ENCODE results near the gene ARHGAP10. TPM values are rescaled to one million over a fixed set of nuclear protein-coding genes. Genes with fewer than 3 reads are reported as not detected.

The ARHGAP10 gene
- total and polyA plus RNA-seq, 2 donors from 2014 or later = 13.4 to 20.3 TPM

DNA sequence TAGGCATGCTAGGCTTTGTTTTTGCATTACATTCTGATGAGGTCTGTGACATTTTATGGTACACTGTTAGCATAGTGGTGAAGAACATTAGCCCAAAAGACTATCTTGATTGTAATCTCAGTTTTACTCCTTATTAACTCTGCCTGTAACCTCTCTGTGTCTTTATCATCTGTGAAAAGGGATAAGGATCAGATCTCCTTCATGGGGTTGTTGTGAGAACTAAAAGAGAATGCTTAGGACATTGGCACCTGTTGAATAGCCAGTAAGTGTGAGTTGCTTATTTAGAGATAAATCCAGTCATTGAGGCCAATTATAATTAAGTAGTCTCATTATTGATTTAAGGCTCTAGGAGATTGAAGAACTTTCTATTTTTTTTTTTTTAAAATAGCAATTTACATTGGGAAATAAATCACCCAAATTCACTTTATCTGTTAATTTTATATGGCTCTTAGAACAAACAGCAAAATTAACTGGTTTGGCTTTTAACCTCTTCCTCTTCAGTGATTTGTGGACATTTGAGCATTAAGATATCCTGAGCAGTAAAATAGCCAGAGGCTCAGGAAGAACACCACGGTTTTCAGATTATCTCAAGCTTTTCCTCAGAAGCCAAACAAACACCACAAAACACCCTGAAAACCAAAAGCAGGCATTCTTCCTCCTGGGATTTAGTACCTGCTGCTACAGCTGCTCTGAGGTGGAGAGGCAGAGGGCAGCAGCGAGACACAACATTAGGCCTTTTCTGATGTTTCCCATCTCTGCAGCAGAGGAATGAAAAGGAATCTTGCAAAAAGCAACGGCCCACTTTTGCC is 192.9 kb downstream of the ARHGAP10 start:
- no peaks in the 10 kb centered on the region for H3K27me3 ChIP-seq (ENCODE audit: control insufficient read depth, insufficient read depth, low read length)
- no peak for FAIRE-seq
- intact Hi-C loops (cut with DNase I) = no loop called here
- no peaks in the 10 kb centered on the region for H3K4me1 ChIP-seq (ENCODE audit: control insufficient read depth in 2 of 3, insufficient read depth in 2 of 3, low read depth in 1 of 3, low read length in 3 of 3)
- H3K36me3 ChIP-seq (ENCODE audit: control insufficient read depth in 2 of 3, insufficient read depth in 3 of 3, low read length in 3 of 3) = peaks cover 0 to 6% (median 0%) of the 10 kb centered on the region in 3 donors
- peak in 4 of 5 donors; percentile 54 to 84 (median 78) for DNase-seq
- H3K4me3 ChIP-seq (ENCODE audit: low read length in 3 of 3) = no peak overlapping the region
- H3K9ac ChIP-seq (ENCODE audit: low read length in 3 of 3) = no peak overlapping the region
- no peak overlapping the region for H3K27ac ChIP-seq (ENCODE audit: low read depth in 2 of 2, low read length in 2 of 2)
- no peaks in the 10 kb centered on the region for H3K9me3 ChIP-seq (ENCODE audit: control insufficient read depth in 2 of 3, insufficient read depth in 1 of 3, low read length in 3 of 3)
- TF ChIP-seq, protein P1, sequence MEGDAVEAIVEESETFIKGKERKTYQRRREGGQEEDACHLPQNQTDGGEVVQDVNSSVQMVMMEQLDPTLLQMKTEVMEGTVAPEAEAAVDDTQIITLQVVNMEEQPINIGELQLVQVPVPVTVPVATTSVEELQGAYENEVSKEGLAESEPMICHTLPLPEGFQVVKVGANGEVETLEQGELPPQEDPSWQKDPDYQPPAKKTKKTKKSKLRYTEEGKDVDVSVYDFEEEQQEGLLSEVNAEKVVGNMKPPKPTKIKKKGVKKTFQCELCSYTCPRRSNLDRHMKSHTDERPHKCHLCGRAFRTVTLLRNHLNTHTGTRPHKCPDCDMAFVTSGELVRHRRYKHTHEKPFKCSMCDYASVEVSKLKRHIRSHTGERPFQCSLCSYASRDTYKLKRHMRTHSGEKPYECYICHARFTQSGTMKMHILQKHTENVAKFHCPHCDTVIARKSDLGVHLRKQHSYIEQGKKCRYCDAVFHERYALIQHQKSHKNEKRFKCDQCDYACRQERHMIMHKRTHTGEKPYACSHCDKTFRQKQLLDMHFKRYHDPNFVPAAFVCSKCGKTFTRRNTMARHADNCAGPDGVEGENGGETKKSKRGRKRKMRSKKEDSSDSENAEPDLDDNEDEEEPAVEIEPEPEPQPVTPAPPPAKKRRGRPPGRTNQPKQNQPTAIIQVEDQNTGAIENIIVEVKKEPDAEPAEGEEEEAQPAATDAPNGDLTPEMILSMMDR (IDR thresholded peaks at IDR 0.05; ENCODE audit: borderline replicate concordance, extremely low read depth, insufficient read depth) = peak; percentile 49

DNA sequence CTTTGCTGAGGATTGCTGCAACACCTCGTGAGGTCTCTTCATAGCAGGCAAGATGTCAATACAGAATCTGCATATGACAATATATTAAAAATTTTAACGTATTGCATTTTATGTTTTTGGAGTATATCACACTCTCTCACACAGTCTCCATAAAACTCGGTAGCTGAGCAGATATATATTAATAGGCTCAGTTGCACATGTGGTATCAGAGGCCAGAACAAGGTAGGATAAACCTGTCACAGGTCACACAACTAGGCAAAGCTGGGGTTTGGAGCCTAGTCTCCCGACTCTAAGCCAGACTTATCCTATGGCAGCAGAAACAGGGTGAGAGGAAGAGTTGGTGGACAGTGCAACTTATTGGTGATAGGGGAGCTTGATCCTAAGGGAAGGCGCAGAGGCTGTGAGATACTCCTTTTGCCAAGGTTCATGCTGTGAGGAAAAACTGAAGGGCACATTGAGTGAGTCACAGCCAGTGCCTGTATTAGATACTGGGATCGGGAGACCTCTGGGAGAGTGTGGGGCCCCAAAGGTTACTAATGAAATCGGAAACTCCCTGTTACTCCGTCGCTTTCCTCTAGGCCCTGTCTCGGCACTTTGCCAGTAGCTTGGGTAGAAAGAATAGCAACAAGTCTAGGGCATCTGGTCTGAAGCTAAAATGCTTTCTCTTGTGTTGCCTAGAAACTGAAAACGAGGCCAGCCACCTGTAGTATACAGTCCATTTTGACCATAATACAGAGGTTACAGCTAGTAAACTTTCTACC is 195.7 kb downstream of the ARHGAP10 start:
- H3K9ac ChIP-seq (ENCODE audit: low read length in 3 of 3) = no peak overlapping the region
- H3K36me3 ChIP-seq (ENCODE audit: control insufficient read depth in 2 of 3, insufficient read depth in 3 of 3, low read length in 3 of 3) = peaks cover 0 to 6% (median 0%) of the 10 kb centered on the region in 3 donors
- H3K4me1 ChIP-seq (ENCODE audit: control insufficient read depth in 2 of 3, insufficient read depth in 2 of 3, low read depth in 1 of 3, low read length in 3 of 3) = no peaks in the 10 kb centered on the region
- intact Hi-C loops (cut with DNase I) = no loop called here
- peak in 1 of 5 donors; percentile 6 for DNase-seq
- FAIRE-seq = no peak
- TF ChIP-seq, protein P1 (IDR thresholded peaks at IDR 0.05; ENCODE audit: borderline replicate concordance, extremely low read depth, insufficient read depth) = no peak
- H3K9me3 ChIP-seq (ENCODE audit: control insufficient read depth in 2 of 3, insufficient read depth in 1 of 3, low read length in 3 of 3) = no peaks in the 10 kb centered on the region
- H3K4me3 ChIP-seq (ENCODE audit: low read length in 3 of 3) = no peak overlapping the region
- H3K27ac ChIP-seq (ENCODE audit: low read depth in 2 of 2, low read length in 2 of 2) = no peak overlapping the region
- no peaks in the 10 kb centered on the region for H3K27me3 ChIP-seq (ENCODE audit: control insufficient read depth, insufficient read depth, low read length)

DNA sequence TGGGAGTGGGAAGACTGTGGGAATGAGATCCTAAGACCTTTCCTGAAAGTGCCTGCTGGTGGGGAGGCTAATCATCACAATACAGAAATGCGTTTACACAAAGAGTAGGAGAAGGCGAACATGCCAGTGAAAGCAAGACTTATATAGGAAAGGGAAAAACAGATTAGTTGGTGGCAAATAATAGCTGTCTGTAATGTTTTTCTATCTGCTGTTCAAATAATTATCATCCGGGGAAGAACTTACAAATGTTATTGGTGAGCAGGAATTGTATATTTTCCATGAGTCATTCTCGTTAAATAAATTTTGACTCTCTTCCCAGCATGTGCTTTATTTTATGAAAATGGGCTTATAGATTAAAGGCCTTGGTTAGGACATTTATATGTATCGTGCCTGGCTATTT is 196.5 kb downstream of the ARHGAP10 start:
- intact Hi-C loops (cut with DNase I) = no loop called here
- no peak for DNase-seq
- H3K9ac ChIP-seq (ENCODE audit: low read length in 3 of 3) = no peak overlapping the region
- peaks cover 0 to 6% (median 0%) of the 10 kb centered on the region in 3 donors for H3K36me3 ChIP-seq (ENCODE audit: control insufficient read depth in 2 of 3, insufficient read depth in 3 of 3, low read length in 3 of 3)
- no peaks in the 10 kb centered on the region for H3K9me3 ChIP-seq (ENCODE audit: control insufficient read depth in 2 of 3, insufficient read depth in 1 of 3, low read length in 3 of 3)
- TF ChIP-seq, protein P1 (IDR thresholded peaks at IDR 0.05; ENCODE audit: borderline replicate concordance, extremely low read depth, insufficient read depth) = no peak
- FAIRE-seq = no peak
- no peak overlapping the region for H3K4me3 ChIP-seq (ENCODE audit: low read length in 3 of 3)
- H3K27me3 ChIP-seq (ENCODE audit: control insufficient read depth, insufficient read depth, low read length) = no peaks in the 10 kb centered on the region
- H3K4me1 ChIP-seq (ENCODE audit: control insufficient read depth in 2 of 3, insufficient read depth in 2 of 3, low read depth in 1 of 3, low read length in 3 of 3) = no peaks in the 10 kb centered on the region
- no peak overlapping the region for H3K27ac ChIP-seq (ENCODE audit: low read depth in 2 of 2, low read length in 2 of 2)

Measured in kidney (tissue), 14 donors.